ENCODE measurements around the gene PWWP2B.

DNA sequence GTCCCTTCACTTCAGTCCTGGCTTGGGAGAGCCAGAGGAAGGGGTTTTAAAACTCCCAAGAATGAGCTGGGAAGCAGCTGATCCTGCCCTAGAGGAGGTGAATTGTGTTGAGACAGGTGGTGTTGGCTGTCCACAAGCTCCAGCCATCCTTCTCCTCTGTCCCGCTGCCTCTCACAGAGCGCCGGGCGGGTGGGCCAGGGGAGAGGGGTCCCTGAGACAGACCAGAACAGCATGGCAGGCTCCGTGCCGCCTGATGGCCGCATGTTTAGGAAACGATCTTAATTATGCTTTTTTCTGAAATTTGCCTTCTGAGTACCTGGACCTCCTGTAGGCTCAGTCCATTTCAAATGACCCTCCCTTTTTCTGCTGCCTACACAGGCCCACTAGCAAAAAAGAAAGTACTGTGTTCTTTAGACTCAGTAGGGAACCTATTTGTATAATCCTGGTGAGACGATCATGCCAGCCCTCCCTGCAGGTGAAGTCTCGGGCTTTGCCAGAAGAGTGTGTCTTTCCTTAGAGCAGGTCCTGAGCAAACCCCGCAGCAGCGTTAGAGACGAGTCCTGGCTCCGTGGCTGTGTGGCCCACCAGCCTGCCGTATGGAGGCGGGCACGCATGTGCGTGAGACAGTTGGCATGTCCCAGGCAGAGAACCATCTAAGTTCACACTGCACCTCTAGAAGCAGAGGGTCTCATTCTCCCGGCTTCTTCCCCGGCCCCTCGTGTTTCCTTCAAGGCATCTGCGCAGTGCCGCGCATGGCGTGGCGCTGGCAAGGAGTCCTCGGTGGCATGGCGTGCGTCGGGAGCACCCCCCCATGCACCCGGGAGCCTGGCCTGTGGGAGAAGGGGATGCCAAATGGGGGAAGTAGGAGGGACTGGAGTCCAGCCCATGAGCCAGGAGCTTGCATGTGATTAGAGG lies 26.3 kb upstream of the PWWP2B start:
- TF ChIP-seq, protein P1, sequence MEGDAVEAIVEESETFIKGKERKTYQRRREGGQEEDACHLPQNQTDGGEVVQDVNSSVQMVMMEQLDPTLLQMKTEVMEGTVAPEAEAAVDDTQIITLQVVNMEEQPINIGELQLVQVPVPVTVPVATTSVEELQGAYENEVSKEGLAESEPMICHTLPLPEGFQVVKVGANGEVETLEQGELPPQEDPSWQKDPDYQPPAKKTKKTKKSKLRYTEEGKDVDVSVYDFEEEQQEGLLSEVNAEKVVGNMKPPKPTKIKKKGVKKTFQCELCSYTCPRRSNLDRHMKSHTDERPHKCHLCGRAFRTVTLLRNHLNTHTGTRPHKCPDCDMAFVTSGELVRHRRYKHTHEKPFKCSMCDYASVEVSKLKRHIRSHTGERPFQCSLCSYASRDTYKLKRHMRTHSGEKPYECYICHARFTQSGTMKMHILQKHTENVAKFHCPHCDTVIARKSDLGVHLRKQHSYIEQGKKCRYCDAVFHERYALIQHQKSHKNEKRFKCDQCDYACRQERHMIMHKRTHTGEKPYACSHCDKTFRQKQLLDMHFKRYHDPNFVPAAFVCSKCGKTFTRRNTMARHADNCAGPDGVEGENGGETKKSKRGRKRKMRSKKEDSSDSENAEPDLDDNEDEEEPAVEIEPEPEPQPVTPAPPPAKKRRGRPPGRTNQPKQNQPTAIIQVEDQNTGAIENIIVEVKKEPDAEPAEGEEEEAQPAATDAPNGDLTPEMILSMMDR (IDR thresholded peaks at IDR 0.05), result no peak
- TF ChIP-seq POLR2A (IDR thresholded peaks at IDR 0.05), result no peak

All from heart left ventricle (tissue), 13 donors.